ENCODE results near the gene GALNT15.

GRCh38 chr3:16148213-16148612 is 26.3 kb upstream of the GALNT15 start:
- TF ChIP-seq CTCF (IDR thresholded peaks at IDR 0.05) (no peak), POLR2A (IDR thresholded peaks at IDR 0.05) (no peak)

All from heart left ventricle (tissue), 13 donors.